ENCODE results near the gene ADRB2.

GRCh38 chr5:148781766-148782165 is 44.6 kb upstream of the ADRB2 start:
- TF ChIP-seq SIX5 (IDR thresholded peaks at IDR 0.05; ENCODE audit: low read depth, low read length, severe bottlenecking) (no peak), CTCF (IDR thresholded peaks at IDR 0.05 in 2 of 3, conservative IDR thresholded peaks at IDR 0.05 in 1 of 3; ENCODE audit: control insufficient read depth in 2 of 3, extremely low read depth in 1 of 3, insufficient read depth in 1 of 3, low read depth in 3 of 3, low read length in 3 of 3) (no peak), MLLT1 (IDR thresholded peaks at IDR 0.05) (no peak), POLR2A (IDR thresholded peaks at IDR 0.05; ENCODE audit: low read depth, low read length) (no peak), MTA3 (IDR thresholded peaks at IDR 0.05; ENCODE audit: borderline replicate concordance, low read length) (no peak), EZH2 (IDR thresholded peaks at IDR 0.05; ENCODE audit: borderline replicate concordance, control insufficient read depth, low read depth, low read length) (no peak), SUZ12 (IDR thresholded peaks at IDR 0.05; ENCODE audit: unreplicated experiment) (no peak), SIN3A (IDR thresholded peaks at IDR 0.05; ENCODE audit: low read depth, low read length) (no peak), SPI1 (IDR thresholded peaks at IDR 0.05; ENCODE audit: borderline replicate concordance, insufficient read depth, low read depth, low read length) (no peak), CREM (IDR thresholded peaks at IDR 0.05; ENCODE audit: low read depth) (no peak), ZNF274 (IDR thresholded peaks at IDR 0.05; ENCODE audit: insufficient read depth, insufficient read length) (no peak), FOS (IDR thresholded peaks at IDR 0.05; ENCODE audit: borderline replicate concordance, extremely low read depth, insufficient read length) (no peak), IKZF2 (IDR thresholded peaks at IDR 0.05) (no peak)

All from GM12878 (cell line).